SU-DHL-6 (cell line): ENCODE data around the gene COL4A2.

Experiments
- CTCF ChIP-seq: fragments of 200-600 bp; sonication (generic); IDR thresholded peaks from one replicate; pipeline ENCODE4 v1.5.1; 2017; ENCODE audit warnings: antibody characterized with exemption, mild to moderate bottlenecking, low read length, moderate library complexity; ENCODE audit not compliant: insufficient read depth, poor library complexity, severe bottlenecking
- EZH2phosphoT487 ChIP-seq: fragments of 200-600 bp; sonication (generic), shearing (Covaris generic); conservative IDR thresholded peaks from 2 replicates; pipeline ENCODE4 v1.6.1; 2018; ENCODE audit warnings: mild to moderate bottlenecking, antibody characterized with exemption, low read length, moderate library complexity, mixed read lengths

GRCh38 chr13:110284779-110285484 is 22.2 kb upstream of the COL4A2 start:
- TF ChIP-seq CTCF: no peak
- no peak for TF ChIP-seq EZH2phosphoT487
